Measurements from ENCODE around the gene UBE2L3. TPM values are rescaled to one million over a fixed set of nuclear protein-coding genes. Genes with fewer than 3 reads are reported as not detected.

The UBE2L3 gene
- total and polyA plus RNA-seq, 2 of the 13 experiments (the other 11 are each of a cell fraction or from before 2014, with no cell fraction given) = 30.2 to 58.1 TPM

DNA sequence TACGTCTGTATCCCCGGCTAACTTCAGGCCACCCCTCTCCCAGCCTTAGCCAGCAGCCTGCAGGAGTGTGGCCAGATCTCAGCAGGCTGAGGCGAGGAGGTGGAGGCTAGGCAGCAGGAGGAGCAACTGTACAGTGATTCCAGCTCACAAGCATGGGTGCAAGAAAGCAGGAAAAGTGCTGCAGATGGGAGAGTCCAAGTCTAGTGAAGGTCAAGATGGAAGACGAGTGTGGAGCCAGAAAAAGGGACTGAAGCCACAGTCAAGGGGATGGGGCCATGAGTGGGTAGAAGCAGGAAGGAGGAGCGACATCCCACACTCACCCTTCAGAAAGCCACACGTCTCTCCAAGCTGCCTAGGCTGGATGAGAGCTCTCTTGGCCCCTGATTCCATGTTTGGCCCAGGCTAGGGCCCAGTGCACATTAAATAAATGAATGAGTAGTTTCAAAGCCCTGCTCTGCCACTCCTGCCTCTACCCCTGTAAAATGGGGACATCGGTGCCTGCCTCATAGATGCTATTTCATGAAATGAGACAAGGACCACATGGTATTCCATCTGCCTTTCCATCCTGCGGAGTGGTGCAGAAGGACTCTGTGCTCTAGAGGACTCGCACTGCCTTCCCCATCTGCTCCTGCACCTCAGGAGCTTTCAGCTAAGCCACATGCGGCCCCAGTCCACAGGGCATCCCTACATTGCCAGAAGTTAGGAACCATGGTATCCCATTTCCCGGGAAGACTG is 59.4 kb downstream of the UBE2L3 start (continued):
- TF ChIP-seq ZNF225 (CRISPR knock-in tag; IDR thresholded peaks at IDR 0.05) (peak; percentile 50; the same call in 1 of the 2 replicates), ZNF891 (CRISPR knock-in tag; IDR thresholded peaks at IDR 0.05) (no peak), PAX8 (CRISPR knock-in tag; IDR thresholded peaks at IDR 0.05; ENCODE audit: borderline replicate concordance) (no peak), ZNF446 (CRISPR knock-in tag; IDR thresholded peaks at IDR 0.05) (no peak), TBP (CRISPR knock-in tag; IDR thresholded peaks at IDR 0.05) (no peak), TEAD3 (CRISPR knock-in tag; optimal IDR thresholded peaks at IDR 0.05; ENCODE audit: borderline replicate concordance) (no peak)
- TF ChIP-seq, protein P1, sequence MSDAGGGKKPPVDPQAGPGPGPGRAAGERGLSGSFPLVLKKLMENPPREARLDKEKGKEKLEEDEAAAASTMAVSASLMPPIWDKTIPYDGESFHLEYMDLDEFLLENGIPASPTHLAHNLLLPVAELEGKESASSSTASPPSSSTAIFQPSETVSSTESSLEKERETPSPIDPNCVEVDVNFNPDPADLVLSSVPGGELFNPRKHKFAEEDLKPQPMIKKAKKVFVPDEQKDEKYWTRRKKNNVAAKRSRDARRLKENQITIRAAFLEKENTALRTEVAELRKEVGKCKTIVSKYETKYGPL (CRISPR knock-in tag; IDR thresholded peaks at IDR 0.05) = no peak

DNA sequence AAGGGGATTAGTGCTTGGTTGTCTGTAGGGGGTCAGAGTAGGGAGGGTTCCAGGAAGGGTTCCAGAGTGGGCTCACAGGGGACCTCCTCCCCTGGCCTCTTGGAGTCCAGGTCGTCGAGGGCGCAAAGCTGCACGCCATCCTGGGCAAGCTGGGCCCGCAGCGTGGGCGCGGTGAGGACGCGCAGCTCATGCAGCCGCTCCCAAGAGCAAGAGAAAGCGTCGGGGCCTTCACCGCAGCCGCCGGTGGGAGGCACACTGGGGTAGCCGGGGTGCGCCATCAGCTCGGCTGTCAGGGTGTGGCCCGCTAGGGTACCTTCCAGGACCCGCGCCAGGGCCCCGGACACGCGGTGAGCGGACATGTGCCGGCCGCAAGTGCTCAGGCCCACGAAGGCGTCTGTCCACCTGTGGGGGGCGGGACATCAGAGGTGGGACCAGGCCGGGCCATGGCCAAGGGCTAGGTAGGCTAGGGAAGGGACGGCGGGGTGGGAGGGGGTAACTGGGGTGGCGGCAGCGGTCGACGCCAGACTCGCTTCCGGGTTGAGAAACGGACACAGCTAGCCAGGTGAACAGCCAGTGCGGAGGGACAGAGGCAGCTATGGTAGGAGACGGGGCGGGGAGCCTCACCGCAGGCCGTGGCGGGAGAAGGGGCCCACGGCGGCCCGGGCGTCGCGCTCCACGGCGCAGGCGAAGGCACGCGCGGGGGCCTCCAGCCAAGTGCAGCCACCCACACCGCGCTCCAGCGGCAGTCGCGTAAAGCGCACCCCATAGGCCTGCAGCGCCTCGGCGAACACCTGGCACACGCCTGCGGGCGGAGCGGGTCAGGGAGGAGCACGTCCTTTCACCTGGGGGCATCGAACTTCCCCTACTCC is 61.1 kb downstream of the UBE2L3 start:
- peaks cover 10% of the 10 kb centered on the region for H4K20me1 ChIP-seq (ENCODE audit: insufficient read depth, low read length)
- H2AFZ ChIP-seq (ENCODE audit: low read length) = no peak overlapping the region
- ChIA-PET POLR2A (interaction anchor here (0.9 to 2.0 kb wide), 8 partner anchors 9 to 171 kb away, joined by 3 to 58 read pairs (median 6); partner anchors contain the start of genes PPIL2 and SDF2L1), CTCF (ENCODE audit: low intra/inter-chr PET ratio, low total read pairs) (interaction anchor here (1.9 kb wide), 1 partner anchor 13 kb away, joined by 16 read pairs; the partner anchor contains the start of gene SDF2L1)
- no peaks in the 10 kb centered on the region for H3K9me3 ChIP-seq (ENCODE audit: low read length)
- DNase-seq (ENCODE audit: low spot score) (no peak), FAIRE-seq (no peak), ATAC-seq (no peak; the same call in 2 of the 3 replicates)
- H3K79me2 ChIP-seq (ENCODE audit: insufficient read depth, low read length) = peaks cover 19% of the 10 kb centered on the region
- peaks cover 2 to 18% of the 10 kb centered on the region in 2 experiments; a peak in 2 of 5 replicates for H3K36me3 ChIP-seq (replicated peaks in 1 of 2; ENCODE audit: control insufficient read depth in 1 of 2, insufficient read depth in 2 of 2, low read length in 2 of 2)
- peak overlapping the region; percentile 85 to 99 (median 91) for H3K4me3 ChIP-seq (replicated peaks in 1 of 3; ENCODE audit: insufficient read depth in 1 of 3, low read depth in 2 of 3, low read length in 3 of 3)
- WGBS (ENCODE audit: low lambda C conversion rate) = 96% methylated on average over 39 of the region's 74 CpGs
- in situ Hi-C loops (cut with HindIII; ENCODE audit: extremely low pct_ligation_motif_present, low pct_unique_long_range_greater_than_20kb) (no loop called here), intact Hi-C loops (cut with micrococcal nuclease; ENCODE audit: unreplicated experiment) (no loop called here)
- peaks cover 32% of the 10 kb centered on the region for H3K4me1 ChIP-seq (ENCODE audit: insufficient read depth, low read length)
- H3K27me3 ChIP-seq (ENCODE audit: control insufficient read depth in 1 of 2, insufficient read depth in 2 of 2, low read length in 2 of 2) = no peaks in the 10 kb centered on the region
- no TSS peak for BruUV-seq (replicated peaks)
- peak overlapping the region; percentile 79 for H3K27ac ChIP-seq (ENCODE audit: extremely low read length, insufficient read depth, low read length)
- H3K4me2 ChIP-seq (ENCODE audit: low read depth, low read length) = peak overlapping the region; percentile 92
- H3K9ac ChIP-seq (ENCODE audit: insufficient read depth, low read depth, low read length) = peak overlapping the region; percentile 91
- TF ChIP-seq ARNTL (CRISPR knock-in tag; IDR thresholded peaks at IDR 0.05) (no peak), HNRNPK (IDR thresholded peaks at IDR 0.05; ENCODE audit: low read depth, low read length, poor library complexity, severe bottlenecking) (peak; percentile 70), CCDC6 (CRISPR knock-in tag; IDR thresholded peaks at IDR 0.05) (peak; percentile 47; the same call in 1 of the 2 replicates), ZBTB7A (CRISPR knock-in tag; IDR thresholded peaks at IDR 0.05) (peak; percentile 3; the same call in 1 of the 2 replicates), TAF1 (CRISPR knock-in tag; IDR thresholded peaks at IDR 0.05) (no peak), AGO2 (optimal IDR thresholded peaks at IDR 0.05; ENCODE audit: low read depth, low read length) (peak; percentile 14)
- TF ChIP-seq, protein P2, sequence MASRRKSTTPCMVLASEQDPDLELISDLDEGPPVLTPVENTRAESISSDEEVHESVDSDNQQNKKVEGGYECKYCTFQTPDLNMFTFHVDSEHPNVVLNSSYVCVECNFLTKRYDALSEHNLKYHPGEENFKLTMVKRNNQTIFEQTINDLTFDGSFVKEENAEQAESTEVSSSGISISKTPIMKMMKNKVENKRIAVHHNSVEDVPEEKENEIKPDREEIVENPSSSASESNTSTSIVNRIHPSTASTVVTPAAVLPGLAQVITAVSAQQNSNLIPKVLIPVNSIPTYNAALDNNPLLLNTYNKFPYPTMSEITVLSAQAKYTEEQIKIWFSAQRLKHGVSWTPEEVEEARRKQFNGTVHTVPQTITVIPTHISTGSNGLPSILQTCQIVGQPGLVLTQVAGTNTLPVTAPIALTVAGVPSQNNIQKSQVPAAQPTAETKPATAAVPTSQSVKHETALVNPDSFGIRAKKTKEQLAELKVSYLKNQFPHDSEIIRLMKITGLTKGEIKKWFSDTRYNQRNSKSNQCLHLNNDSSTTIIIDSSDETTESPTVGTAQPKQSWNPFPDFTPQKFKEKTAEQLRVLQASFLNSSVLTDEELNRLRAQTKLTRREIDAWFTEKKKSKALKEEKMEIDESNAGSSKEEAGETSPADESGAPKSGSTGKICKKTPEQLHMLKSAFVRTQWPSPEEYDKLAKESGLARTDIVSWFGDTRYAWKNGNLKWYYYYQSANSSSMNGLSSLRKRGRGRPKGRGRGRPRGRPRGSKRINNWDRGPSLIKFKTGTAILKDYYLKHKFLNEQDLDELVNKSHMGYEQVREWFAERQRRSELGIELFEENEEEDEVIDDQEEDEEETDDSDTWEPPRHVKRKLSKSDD (CRISPR knock-in tag; IDR thresholded peaks at IDR 0.05; ENCODE audit: low read depth) = peak; percentile 74; the same call in 1 of the 2 replicates
- TF ChIP-seq, protein P3, sequence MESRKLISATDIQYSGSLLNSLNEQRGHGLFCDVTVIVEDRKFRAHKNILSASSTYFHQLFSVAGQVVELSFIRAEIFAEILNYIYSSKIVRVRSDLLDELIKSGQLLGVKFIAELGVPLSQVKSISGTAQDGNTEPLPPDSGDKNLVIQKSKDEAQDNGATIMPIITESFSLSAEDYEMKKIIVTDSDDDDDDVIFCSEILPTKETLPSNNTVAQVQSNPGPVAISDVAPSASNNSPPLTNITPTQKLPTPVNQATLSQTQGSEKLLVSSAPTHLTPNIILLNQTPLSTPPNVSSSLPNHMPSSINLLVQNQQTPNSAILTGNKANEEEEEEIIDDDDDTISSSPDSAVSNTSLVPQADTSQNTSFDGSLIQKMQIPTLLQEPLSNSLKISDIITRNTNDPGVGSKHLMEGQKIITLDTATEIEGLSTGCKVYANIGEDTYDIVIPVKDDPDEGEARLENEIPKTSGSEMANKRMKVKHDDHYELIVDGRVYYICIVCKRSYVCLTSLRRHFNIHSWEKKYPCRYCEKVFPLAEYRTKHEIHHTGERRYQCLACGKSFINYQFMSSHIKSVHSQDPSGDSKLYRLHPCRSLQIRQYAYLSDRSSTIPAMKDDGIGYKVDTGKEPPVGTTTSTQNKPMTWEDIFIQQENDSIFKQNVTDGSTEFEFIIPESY (CRISPR knock-in tag; IDR thresholded peaks at IDR 0.05) = peak; percentile 26; the same call in 1 of the 2 replicates
